ENCODE measurements around the gene RGS6. TPM values are rescaled to one million over a fixed set of nuclear protein-coding genes. Genes with fewer than 3 reads are reported as not detected.

Gene RGS6
- total and polyA plus RNA-seq, 7 donors, result 0.19 to 1.6 (median 0.42) TPM

DNA sequence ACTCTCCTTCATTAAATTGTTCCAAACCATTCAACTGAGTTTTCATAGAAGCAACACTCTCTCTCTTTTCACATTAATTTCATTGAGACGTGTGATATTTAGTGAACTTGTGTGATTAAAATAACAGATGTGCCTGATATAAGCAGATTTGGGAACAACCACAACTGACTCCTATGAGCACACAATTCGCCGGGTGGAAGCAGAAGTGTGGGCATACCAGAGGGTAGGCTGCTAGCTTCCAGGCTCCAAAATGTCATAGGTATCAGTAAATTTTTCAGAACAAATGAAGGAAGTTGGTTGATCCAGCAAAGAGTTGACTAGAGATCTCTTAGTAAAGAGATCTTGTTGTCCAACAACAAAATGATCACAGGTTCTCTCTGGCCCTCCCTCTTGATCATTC is 532.0 kb downstream of the RGS6 start:
- no peak for DNase-seq
- Histone ChIP-seq H3K27me3 (ENCODE audit: insufficient read depth in 3 of 3, low read length in 2 of 3) (no peaks in the 10 kb centered on the region), H3K4me3 (no peak overlapping the region), H3K36me3 (ENCODE audit: insufficient read depth in 1 of 2, low read depth in 1 of 2) (no peaks in the 10 kb centered on the region), H3K9me3 (peaks cover 8% of the 10 kb centered on the region), H3K4me1 (no peaks in the 10 kb centered on the region), H3K27ac (no peak overlapping the region)
- 67 to 92% (median 80%) methylated on average over 3 of the region's 3 CpGs for WGBS, 3 donors
- TF ChIP-seq, protein P1, sequence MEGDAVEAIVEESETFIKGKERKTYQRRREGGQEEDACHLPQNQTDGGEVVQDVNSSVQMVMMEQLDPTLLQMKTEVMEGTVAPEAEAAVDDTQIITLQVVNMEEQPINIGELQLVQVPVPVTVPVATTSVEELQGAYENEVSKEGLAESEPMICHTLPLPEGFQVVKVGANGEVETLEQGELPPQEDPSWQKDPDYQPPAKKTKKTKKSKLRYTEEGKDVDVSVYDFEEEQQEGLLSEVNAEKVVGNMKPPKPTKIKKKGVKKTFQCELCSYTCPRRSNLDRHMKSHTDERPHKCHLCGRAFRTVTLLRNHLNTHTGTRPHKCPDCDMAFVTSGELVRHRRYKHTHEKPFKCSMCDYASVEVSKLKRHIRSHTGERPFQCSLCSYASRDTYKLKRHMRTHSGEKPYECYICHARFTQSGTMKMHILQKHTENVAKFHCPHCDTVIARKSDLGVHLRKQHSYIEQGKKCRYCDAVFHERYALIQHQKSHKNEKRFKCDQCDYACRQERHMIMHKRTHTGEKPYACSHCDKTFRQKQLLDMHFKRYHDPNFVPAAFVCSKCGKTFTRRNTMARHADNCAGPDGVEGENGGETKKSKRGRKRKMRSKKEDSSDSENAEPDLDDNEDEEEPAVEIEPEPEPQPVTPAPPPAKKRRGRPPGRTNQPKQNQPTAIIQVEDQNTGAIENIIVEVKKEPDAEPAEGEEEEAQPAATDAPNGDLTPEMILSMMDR (IDR thresholded peaks at IDR 0.05), result no peak
- intact Hi-C loops (cut with DNase I), result no loop called here
- no peak for ATAC-seq

DNA sequence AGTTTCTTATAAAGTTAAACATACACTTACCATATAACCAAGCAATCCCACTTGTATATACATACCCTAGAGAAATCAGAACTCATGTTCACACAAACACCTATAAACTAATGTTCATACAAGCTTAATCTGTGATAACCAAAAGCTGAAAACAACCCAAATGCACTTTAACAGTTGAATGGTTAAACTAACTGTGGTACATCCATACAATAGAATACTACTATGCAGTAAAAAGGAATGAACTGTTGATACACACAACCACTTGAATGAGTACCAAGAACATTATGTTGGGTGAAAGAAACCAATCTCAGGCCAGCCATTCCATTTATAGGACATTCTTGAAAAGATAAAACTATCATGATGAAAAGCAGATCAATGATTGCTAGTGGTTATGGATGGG is 534.1 kb downstream of the RGS6 start:
- no peak for DNase-seq
- TF ChIP-seq, protein P1 (IDR thresholded peaks at IDR 0.05), result no peak

GRCh38 chr14:72471346-72471745 is 539.1 kb downstream of the RGS6 start:
- Histone ChIP-seq H3K4me3 (no peak overlapping the region), H3K4me1 (no peaks in the 10 kb centered on the region), H3K9me3 (peaks cover 3% of the 10 kb centered on the region), H3K36me3 (ENCODE audit: insufficient read depth in 1 of 2, low read depth in 1 of 2) (no peaks in the 10 kb centered on the region), H3K27me3 (ENCODE audit: insufficient read depth in 3 of 3, low read length in 2 of 3) (no peaks in the 10 kb centered on the region), H3K27ac (no peak overlapping the region)
- WGBS, 3 donors, result 77 to 83% (median 82%) methylated on average over 6 of the region's 6 CpGs
- ATAC-seq (no peak), DNase-seq (no peak)
- TF ChIP-seq, protein P1 (IDR thresholded peaks at IDR 0.05), result no peak
- intact Hi-C loops (cut with DNase I), result no loop called here

More for the DNA sequence above, 534.1 kb downstream of the RGS6 start:
- Histone ChIP-seq H3K27me3 (ENCODE audit: insufficient read depth in 3 of 3, low read length in 2 of 3) (no peaks in the 10 kb centered on the region), H3K4me3 (no peak overlapping the region), H3K36me3 (ENCODE audit: insufficient read depth in 1 of 2, low read depth in 1 of 2) (no peaks in the 10 kb centered on the region), H3K9me3 (peaks cover 8% of the 10 kb centered on the region), H3K4me1 (no peaks in the 10 kb centered on the region), H3K27ac (no peak overlapping the region)
- no peak for ATAC-seq
- intact Hi-C loops (cut with DNase I), result no loop called here

GRCh38 chr14:72472845-72473244 is 540.6 kb downstream of the RGS6 start:
- H3K9me3 ChIP-seq, result no peaks in the 10 kb centered on the region
- peaks cover 9% of the 10 kb centered on the region for H3K4me1 ChIP-seq
- no peaks in the 10 kb centered on the region for H3K36me3 ChIP-seq (ENCODE audit: insufficient read depth in 1 of 2, low read depth in 1 of 2)
- H3K27ac ChIP-seq, result no peak overlapping the region
- DNase-seq (no peak), ATAC-seq (no peak)
- H3K4me3 ChIP-seq, result no peak overlapping the region
- TF ChIP-seq, protein P1 (IDR thresholded peaks at IDR 0.05), result no peak
- H3K27me3 ChIP-seq (ENCODE audit: insufficient read depth in 3 of 3, low read length in 2 of 3), result no peaks in the 10 kb centered on the region
- intact Hi-C loops (cut with DNase I), result no loop called here
- WGBS, 3 donors, result 91 to 95% (median 92%) methylated on average over 14 of the region's 14 CpGs
